ENCODE data around the gene BEND6.

BEND6 gene

GRCh38 chr6:56938649-56939191 lies 16.2 kb upstream of the BEND6 start:
- Histone ChIP-seq H3K36me3 (no peaks in the 10 kb centered on the region), H3K9ac (no peak overlapping the region), H4K20me1 (no peaks in the 10 kb centered on the region), H3K4me3 (no peak overlapping the region), H3K4me1 (peaks cover 0 to 12% (median 7%) of the 10 kb centered on the region in 10 experiments; a peak in 14 of 20 replicates), H3K27ac (no peak overlapping the region), H3K4me2 (no peak overlapping the region), H3K9me3 (replicated peaks in 1 of 11) (peaks cover 17 to 29% (median 25%) of the 10 kb centered on the region in 11 experiments; a peak in 21 of 22 replicates), H3K27me3 (no peaks in the 10 kb centered on the region)
- no peak for TF ChIP-seq Cebpa-rat (IDR thresholded peaks at IDR 0.05)

- Histone ChIP-seq H3K4me1 (peaks cover 0 to 9% (median 7%) of the 10 kb centered on the region in 10 experiments; a peak in 11 of 20 replicates), H3K27me3 (no peaks in the 10 kb centered on the region), H3K36me3 (no peaks in the 10 kb centered on the region), H3K4me2 (no peak overlapping the region), H3K27ac (no peak overlapping the region), H3K9me3 (replicated peaks in 1 of 11) (peaks cover 17 to 29% (median 25%) of the 10 kb centered on the region in 11 experiments; a peak in 21 of 22 replicates), H4K20me1 (no peaks in the 10 kb centered on the region), H3K4me3 (no peak overlapping the region), H3K9ac (no peak overlapping the region)
- TF ChIP-seq Cebpa-rat (IDR thresholded peaks at IDR 0.05): no peak
Observed at GRCh38 chr6:56940463-56940862, 14.4 kb upstream of the BEND6 start.

DNA sequence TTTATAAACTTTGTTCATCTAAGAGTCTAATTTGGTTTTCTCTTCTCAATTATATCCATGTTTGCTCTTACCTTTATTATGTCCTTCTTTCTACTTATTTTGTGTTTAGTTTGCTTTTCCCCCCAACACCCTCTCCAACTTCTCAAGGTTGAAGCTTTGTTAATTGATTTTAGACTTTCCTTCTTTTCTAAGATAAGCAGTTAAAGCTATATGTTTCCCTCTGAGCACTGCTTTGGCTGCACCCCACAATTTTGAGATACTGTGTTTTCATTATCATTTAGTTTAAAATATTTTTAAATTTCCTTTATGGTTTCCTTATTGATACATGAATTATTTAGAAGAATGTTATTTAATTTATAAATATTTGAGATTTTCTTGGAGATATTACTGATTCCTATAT lies 13.9 kb upstream of the BEND6 start:
- H4K20me1 ChIP-seq: no peaks in the 10 kb centered on the region
- no peak overlapping the region for H3K27ac ChIP-seq
- H3K9ac ChIP-seq: no peak overlapping the region
- no peaks in the 10 kb centered on the region for H3K27me3 ChIP-seq
- H3K4me1 ChIP-seq: peaks cover 0 to 9% (median 6%) of the 10 kb centered on the region in 10 experiments; a peak in 11 of 20 replicates
- H3K4me3 ChIP-seq: no peak overlapping the region
- peaks cover 17 to 29% (median 25%) of the 10 kb centered on the region in 11 experiments; a peak in 21 of 22 replicates for H3K9me3 ChIP-seq (replicated peaks in 1 of 11)
- no peak overlapping the region for H3K4me2 ChIP-seq
- TF ChIP-seq Cebpa-rat (IDR thresholded peaks at IDR 0.05): no peak
- no peaks in the 10 kb centered on the region for H3K36me3 ChIP-seq

DNA sequence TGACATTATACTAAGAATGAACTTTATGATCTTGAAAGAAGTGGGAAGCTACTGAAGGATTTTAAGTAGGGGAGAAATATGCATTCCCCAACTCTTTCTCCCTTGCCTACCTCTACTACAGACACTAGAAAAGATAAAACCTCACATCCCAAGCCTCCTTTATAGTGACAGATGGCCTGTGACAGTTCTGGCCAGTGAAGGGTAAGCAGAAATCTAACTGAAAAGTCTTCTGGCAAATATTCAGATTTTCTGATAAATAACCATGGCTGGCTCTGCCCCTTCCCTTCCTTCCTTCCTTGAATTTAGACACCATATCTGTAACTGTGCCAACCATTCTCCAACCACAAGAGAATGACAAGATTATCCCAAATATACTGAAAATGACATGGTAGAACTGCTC lies 10.2 kb upstream of the BEND6 start:
- no peak for TF ChIP-seq Cebpa-rat (IDR thresholded peaks at IDR 0.05)
- Histone ChIP-seq H4K20me1 (no peaks in the 10 kb centered on the region), H3K4me1 (no peaks in the 10 kb centered on the region), H3K27ac (no peak overlapping the region), H3K36me3 (no peaks in the 10 kb centered on the region), H3K9ac (no peak overlapping the region), H3K9me3 (replicated peaks in 1 of 11) (peaks cover 17 to 29% (median 25%) of the 10 kb centered on the region in 11 experiments; a peak in 21 of 22 replicates), H3K4me2 (no peak overlapping the region), H3K4me3 (no peak overlapping the region), H3K27me3 (no peaks in the 10 kb centered on the region)

DNA sequence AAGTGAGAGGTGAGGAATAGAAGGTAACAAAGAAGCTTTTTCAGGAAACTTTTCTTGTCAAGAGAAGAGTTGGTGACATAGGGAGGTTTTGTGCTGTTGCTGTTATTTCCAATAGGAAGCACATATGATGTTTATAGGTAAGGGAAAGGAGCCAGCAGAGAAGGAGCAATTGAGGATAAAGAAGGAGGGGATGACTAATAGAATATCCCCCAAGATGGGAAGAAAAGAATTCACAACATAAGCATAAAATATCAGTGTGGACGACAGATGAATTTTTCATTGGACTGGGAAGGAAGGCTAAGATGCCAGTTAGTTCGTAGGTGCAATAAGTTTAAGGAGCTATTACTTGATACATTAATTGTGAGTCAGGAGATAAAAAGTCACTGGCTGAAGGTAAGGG lies 8.5 kb upstream of the BEND6 start:
- Histone ChIP-seq H3K4me2 (no peak overlapping the region), H3K27me3 (no peaks in the 10 kb centered on the region), H3K27ac (no peak overlapping the region), H3K4me3 (no peak overlapping the region), H3K36me3 (no peaks in the 10 kb centered on the region; a peak in 1 of 22 replicates), H3K9me3 (replicated peaks in 1 of 11) (peaks cover 6 to 18% (median 15%) of the 10 kb centered on the region in 11 experiments; a peak in 21 of 22 replicates), H4K20me1 (no peaks in the 10 kb centered on the region), H3K4me1 (no peaks in the 10 kb centered on the region), H3K9ac (no peak overlapping the region)
- TF ChIP-seq Cebpa-rat (IDR thresholded peaks at IDR 0.05): no peak

GRCh38 chr6:56947924-56948323 lies 7.0 kb upstream of the BEND6 start:
- H3K9me3 ChIP-seq (replicated peaks in 1 of 11): peaks cover 0 to 3% (median 0%) of the 10 kb centered on the region in 11 experiments; a peak in 2 of 22 replicates
- H3K4me2 ChIP-seq: no peak overlapping the region
- no peak overlapping the region for H3K9ac ChIP-seq
- H3K27me3 ChIP-seq: peaks cover under 1 to 5% (median 2%) of the 10 kb centered on the region in 11 experiments; a peak in 16 of 22 replicates
- H3K4me1 ChIP-seq: no peaks in the 10 kb centered on the region
- H3K27ac ChIP-seq: no peak overlapping the region
- H4K20me1 ChIP-seq: no peaks in the 10 kb centered on the region
- no peaks in the 10 kb centered on the region; a peak in 2 of 22 replicates for H3K36me3 ChIP-seq
- H3K4me3 ChIP-seq: no peak overlapping the region
- no peak for TF ChIP-seq Cebpa-rat (IDR thresholded peaks at IDR 0.05)

DNA sequence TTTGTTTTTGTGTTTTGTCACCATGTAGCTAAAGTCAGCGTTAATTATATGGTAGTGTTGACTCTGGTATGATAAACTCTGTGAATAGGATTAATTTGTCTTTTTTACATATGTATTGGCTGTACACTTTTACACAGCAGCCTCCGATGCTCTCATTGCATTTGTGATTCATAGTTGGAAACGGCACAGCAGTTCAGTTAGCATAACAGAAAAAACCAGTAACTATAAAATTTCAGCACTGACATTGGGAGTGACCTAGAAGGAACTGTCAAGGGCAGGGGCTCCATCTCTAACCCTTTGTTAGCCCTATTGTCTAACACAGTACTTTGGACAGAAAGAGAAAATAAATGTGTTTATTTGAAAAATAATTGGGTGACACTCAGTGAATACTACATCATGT lies 5.6 kb upstream of the BEND6 start:
- no peak overlapping the region for H3K27ac ChIP-seq

DNA sequence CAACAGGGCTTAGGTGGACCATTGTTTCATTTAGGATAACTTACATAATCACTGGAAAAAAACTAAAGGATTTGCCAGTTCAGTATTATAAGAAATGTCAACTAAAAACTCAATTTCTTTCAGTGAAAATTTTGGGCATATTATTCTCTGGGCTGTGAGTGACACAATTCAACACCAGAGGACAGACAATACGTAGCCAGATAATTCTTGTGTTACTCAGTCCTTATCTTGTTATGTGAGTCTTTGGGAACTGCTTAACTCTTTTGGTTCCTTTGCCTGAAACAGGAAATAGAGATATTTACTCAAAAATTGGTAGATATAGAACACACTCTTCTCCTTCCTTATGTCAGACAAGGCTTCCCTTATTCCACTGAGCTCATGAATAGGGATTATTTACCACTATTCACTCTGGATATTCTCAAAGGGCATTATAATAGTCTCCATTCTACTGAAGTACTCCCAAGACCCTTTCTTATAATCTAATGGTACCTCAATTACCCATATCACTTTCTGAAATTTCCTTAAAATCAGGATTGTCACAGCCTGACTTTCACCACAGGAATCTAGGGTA lies 4.9 kb upstream of the BEND6 start:
- H4K20me1 ChIP-seq: no peaks in the 10 kb centered on the region
- peaks cover 0 to 10% (median 7%) of the 10 kb centered on the region in 10 experiments; a peak in 14 of 20 replicates for H3K4me1 ChIP-seq
- no peak overlapping the region for H3K4me3 ChIP-seq
- peaks cover 17 to 21% (median 19%) of the 10 kb centered on the region in 11 experiments for H3K27me3 ChIP-seq
- H3K36me3 ChIP-seq: no peaks in the 10 kb centered on the region; a peak in 2 of 22 replicates
- H3K9me3 ChIP-seq (replicated peaks in 1 of 11): no peaks in the 10 kb centered on the region
- TF ChIP-seq Cebpa-rat (IDR thresholded peaks at IDR 0.05): no peak
- H3K27ac ChIP-seq: no peak overlapping the region
- no peak overlapping the region for H3K9ac ChIP-seq
- no peak overlapping the region for H3K4me2 ChIP-seq

More for the DNA sequence above, 5.6 kb upstream of the BEND6 start:
- no peak overlapping the region for H3K4me2 ChIP-seq
- H3K4me3 ChIP-seq: no peak overlapping the region
- H3K27me3 ChIP-seq: peaks cover 14 to 18% (median 16%) of the 10 kb centered on the region in 11 experiments
- H3K9me3 ChIP-seq (replicated peaks in 1 of 11): no peaks in the 10 kb centered on the region
- H3K4me1 ChIP-seq: peaks cover 0 to 10% (median 6%) of the 10 kb centered on the region in 10 experiments; a peak in 14 of 20 replicates
- no peak for TF ChIP-seq Cebpa-rat (IDR thresholded peaks at IDR 0.05)
- H4K20me1 ChIP-seq: no peaks in the 10 kb centered on the region
- no peak overlapping the region for H3K9ac ChIP-seq
- H3K36me3 ChIP-seq: no peaks in the 10 kb centered on the region; a peak in 2 of 22 replicates

DNA sequence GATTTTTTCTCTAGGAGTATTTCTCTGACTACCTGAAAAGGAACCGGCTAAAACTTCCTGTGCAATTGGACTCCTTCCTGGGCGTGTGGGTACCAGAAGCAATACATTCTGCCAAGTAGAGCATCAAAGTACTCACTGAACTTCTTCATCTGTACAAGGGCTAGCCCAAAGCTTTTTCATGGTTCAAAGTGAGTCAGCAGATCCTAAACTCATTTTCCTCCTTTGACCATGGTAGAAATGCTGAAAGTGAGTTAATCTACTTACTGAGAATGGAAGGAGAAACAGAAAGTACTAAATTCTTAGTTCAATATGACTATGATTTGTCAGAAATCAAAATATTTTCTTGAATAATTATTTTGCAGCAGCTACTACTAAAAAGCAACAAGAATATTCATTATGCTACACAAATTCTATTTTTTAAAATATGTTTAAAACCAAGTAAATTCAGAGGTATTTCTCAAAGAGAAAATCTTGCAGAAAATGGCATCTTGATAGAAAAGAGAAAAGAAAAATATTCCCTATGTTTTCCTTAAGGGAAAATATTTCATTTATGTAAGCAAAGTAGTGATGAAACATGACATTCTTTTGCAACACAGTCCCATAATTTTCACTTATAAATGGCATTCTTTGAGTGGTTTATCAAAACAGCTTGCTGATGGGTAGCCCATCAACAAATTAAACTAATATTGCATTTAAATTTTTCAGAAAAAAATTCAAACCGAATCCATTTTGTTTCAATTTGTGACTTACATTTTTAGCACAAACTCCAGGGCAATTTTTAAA lies 3.7 kb upstream of the BEND6 start:
- Histone ChIP-seq H3K4me1 (peaks cover 3 to 19% (median 15%) of the 10 kb centered on the region in 10 experiments; a peak in 15 of 20 replicates), H3K4me2 (no peak overlapping the region), H4K20me1 (no peaks in the 10 kb centered on the region), H3K9ac (no peak overlapping the region), H3K27me3 (peaks cover 17 to 21% (median 19%) of the 10 kb centered on the region in 11 experiments), H3K4me3 (no peak overlapping the region), H3K36me3 (no peaks in the 10 kb centered on the region; a peak in 2 of 22 replicates), H3K27ac (no peak overlapping the region), H3K9me3 (replicated peaks in 1 of 11) (no peaks in the 10 kb centered on the region)
- TF ChIP-seq Cebpa-rat (IDR thresholded peaks at IDR 0.05): no peak

Measured in BLaER1 treated with 17β-estradiol and CSF1 and Interleukin-3, amounts not matched to agents 10 nM and 100 nM (cell line).